Thymus (tissue), 11 donors: ENCODE measurements around the gene MEIS2. TPM values are rescaled to one million over a fixed set of nuclear protein-coding genes. Genes with fewer than 3 reads are reported as not detected.

Source experiments
- DNase-seq, 9 donors: peaks; one replicate each; pipeline ENCODE4 v3.0.0-alpha.2; 2013; ENCODE audit warnings: low spot score in 9 of 9, low read depth in 6 of 9, missing footprints in 1 of 9
- H3K27ac ChIP-seq, 2 donors: one replicate each; pipeline ENCODE4 v1.5.1; 2013; ENCODE audit warnings: control low read depth in 1 of 2, low read depth in 1 of 2, low read length in 1 of 2, mild to moderate bottlenecking in 1 of 2, moderate library complexity in 1 of 2
- H3K27me3 ChIP-seq, 2 donors: one replicate each; pipeline ENCODE4 v1.5.1; 2013; ENCODE audit warnings: low read length in 1 of 2; ENCODE audit not compliant: control insufficient read depth in 2 of 2, insufficient read depth in 1 of 2
- H3K36me3 ChIP-seq, 2 donors: one replicate each; pipeline ENCODE4 v1.5.1; 2013; ENCODE audit warnings: low read length in 1 of 2, mild to moderate bottlenecking in 1 of 2, moderate library complexity in 1 of 2; ENCODE audit not compliant: control insufficient read depth in 2 of 2, insufficient read depth in 2 of 2
- H3K4me1 ChIP-seq, 2 donors: one replicate each; pipeline ENCODE4 v1.5.1; 2013; ENCODE audit warnings: low read length in 2 of 2; ENCODE audit not compliant: control insufficient read depth in 2 of 2, insufficient read depth in 2 of 2
- H3K4me3 ChIP-seq, 2 donors: one replicate each; pipeline ENCODE4 v1.5.1; 2013; ENCODE audit warnings: low read length in 2 of 2, control low read depth in 1 of 2, mild to moderate bottlenecking in 1 of 2
- H3K9me3 ChIP-seq, 2 donors: one replicate each; pipeline ENCODE4 v1.5.1; 2013; ENCODE audit warnings: low read length in 1 of 2, mild to moderate bottlenecking in 1 of 2; ENCODE audit not compliant: control insufficient read depth in 2 of 2, insufficient read depth in 1 of 2
- WGBS: extraction: QIAGEN DNeasy Blood & Tissue Kit; methylation state at CpG from one replicate; pipeline ENCODE4 v1.1.7; 2013; 5-methylcytosine and 5-hydroxymethylcytosine counted together
- polyA plus RNA-seq: library from polyadenylated mRNA; stranded (reverse); fragments of 200-250 nt; gene quantifications from one replicate; pipeline ENCODE4 v1.2.3, GENCODE V29; 2013
- total RNA-seq: library from RNA; stranded (reverse); fragments of 120-200 nt; gene quantifications from one replicate; pipeline ENCODE4 v1.2.4, GENCODE V29; 2013
- donor health status: healthy.

MEIS2 gene
- total and polyA plus RNA-seq, 2 donors, result 20.8 to 32.7 TPM

DNA sequence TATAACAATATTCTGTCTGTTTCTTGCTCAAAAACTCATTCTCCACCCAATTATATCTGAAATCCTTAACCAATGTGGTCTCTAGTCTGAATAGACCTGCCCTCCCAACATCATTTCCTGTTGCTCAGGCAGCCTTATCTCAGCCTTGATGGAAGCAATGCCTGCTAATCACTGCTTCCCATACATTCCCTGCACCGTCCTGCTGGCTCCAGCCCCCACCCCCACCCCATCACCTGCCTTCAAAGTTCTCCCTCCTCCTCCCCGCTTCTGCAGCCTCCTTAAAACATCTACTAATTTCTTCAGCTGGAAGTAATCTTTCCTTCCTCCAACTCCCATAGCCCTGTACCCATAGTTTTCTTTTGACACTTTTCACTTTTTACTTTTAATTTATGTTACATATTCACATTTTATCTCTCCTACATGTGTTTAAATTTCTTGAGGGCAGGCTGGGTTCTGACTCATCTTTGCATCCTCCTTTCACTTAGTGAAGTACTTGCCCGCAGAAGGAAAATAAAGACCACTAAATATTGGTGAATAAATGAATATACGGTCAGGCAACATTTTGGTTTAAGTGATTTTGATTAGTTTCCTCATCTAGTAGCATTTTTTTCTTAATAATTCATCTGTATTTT lies 98.2 kb downstream of the MEIS2 start:
- no peaks in the 10 kb centered on the region for H3K4me1 ChIP-seq
- 90% methylated on average over 4 of the region's 4 CpGs for WGBS
- no peak for DNase-seq
- H3K4me3 ChIP-seq, result no peak overlapping the region
- no peak overlapping the region for H3K27ac ChIP-seq
- no peaks in the 10 kb centered on the region for H3K36me3 ChIP-seq
- H3K27me3 ChIP-seq, result no peaks in the 10 kb centered on the region
- no peaks in the 10 kb centered on the region for H3K9me3 ChIP-seq

DNA sequence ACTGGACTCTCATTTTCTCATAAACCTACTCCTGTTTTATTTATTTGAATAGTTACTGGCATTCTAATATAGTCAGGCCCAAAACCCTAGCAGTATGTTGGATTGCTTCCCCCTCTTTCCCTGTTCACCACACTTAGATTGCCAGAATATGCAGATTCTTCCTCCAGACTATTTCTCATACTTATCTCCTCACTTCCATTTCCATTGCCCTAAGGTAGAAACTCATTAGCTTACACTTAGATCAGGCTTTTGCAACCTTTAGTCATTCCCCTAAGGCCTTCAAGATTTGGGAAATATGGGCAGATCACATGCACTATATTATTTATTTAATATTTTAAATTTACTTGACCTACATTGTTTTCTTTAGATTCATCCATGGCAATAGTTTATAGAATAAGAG lies 98.9 kb downstream of the MEIS2 start:
- H3K4me3 ChIP-seq, result no peak overlapping the region
- no peaks in the 10 kb centered on the region for H3K36me3 ChIP-seq
- H3K27ac ChIP-seq, result no peak overlapping the region
- H3K27me3 ChIP-seq, result no peaks in the 10 kb centered on the region
- no peaks in the 10 kb centered on the region for H3K9me3 ChIP-seq
- no peaks in the 10 kb centered on the region for H3K4me1 ChIP-seq
- no peak for DNase-seq

DNA sequence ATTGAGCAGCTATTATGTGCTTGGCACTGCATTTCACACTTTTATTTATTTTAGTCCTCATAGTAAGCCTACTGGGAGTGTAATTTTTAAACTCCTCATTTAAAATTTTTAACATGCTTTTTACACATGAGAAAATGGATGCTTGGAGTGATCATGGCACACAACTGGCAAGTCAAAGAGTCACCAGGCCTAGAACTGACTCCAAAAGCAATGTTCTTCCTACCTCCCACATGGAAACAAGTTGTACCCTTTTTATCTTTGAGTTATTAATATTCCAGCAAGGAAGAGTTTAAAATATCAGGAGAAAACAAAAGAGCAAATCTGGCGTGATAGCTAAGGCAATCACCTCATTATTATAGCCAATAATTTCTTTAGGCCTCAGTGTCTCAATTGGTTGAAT lies 100.6 kb downstream of the MEIS2 start:
- Histone ChIP-seq H3K4me3 (no peak overlapping the region), H3K27ac (no peak overlapping the region), H3K4me1 (no peaks in the 10 kb centered on the region), H3K27me3 (no peaks in the 10 kb centered on the region), H3K9me3 (no peaks in the 10 kb centered on the region), H3K36me3 (no peaks in the 10 kb centered on the region)
- 97% methylated on average over 1 of the region's 1 CpG for WGBS
- no peak for DNase-seq

DNA sequence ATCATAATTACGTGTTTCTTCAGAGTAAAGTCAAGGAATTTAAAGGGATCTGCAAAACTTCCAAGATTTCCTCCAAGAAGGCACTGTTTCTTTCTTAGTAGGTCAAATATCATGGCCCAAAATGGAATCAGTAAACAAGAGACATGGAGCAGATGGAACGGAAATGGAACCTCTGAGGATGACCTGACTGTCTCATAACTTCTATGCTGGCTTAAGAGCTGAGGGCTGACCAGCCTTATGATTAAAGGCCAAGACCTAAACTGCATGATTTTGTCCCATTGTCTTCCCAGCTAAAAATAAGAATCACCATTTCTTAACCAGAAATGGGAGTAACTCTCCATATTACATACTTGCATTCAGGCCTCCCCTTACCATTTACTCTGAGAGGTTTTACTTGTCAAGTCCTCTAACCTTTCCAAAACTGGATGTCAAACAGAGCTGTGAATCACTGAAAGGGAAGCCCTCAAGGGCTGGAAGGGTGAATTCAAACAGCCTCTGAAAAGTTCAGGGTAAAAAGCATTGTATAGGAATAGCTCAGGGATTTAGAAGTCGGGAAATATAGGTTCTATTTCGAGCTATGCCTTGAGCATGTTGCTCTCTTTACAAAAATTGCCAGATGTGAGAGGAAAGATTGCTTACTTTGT lies 103.7 kb downstream of the MEIS2 start:
- Histone ChIP-seq H3K36me3 (no peaks in the 10 kb centered on the region), H3K4me1 (no peaks in the 10 kb centered on the region), H3K4me3 (no peak overlapping the region), H3K9me3 (no peaks in the 10 kb centered on the region), H3K27me3 (no peaks in the 10 kb centered on the region), H3K27ac (no peak overlapping the region)
- DNase-seq, result no peak
- WGBS, result 90% methylated on average over 4 of the region's 4 CpGs

DNA sequence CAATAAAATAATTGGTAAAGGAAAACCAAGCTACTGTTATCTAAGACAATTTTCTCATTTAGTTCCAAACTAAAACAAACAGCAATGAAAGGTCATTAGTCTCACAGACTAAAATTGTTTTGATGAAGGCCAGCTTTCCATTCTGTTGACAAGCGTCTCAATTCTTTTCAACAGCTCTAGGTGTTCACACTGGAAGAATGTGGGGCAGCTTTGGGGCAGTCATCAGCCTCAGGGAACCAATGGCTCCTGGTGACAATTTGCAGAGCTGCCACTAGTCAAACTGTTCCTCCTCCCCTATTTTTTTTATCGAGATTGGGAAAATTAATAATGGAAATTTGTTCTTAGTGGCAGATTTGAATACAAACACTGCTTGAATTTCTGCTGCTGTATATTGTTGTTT lies 104.2 kb downstream of the MEIS2 start:
- no peaks in the 10 kb centered on the region for H3K27me3 ChIP-seq
- no peaks in the 10 kb centered on the region for H3K36me3 ChIP-seq
- H3K4me1 ChIP-seq, result no peaks in the 10 kb centered on the region
- no peak overlapping the region for H3K4me3 ChIP-seq
- no peak for DNase-seq
- H3K9me3 ChIP-seq, result no peaks in the 10 kb centered on the region
- H3K27ac ChIP-seq, result no peak overlapping the region
- 88% methylated on average over 2 of the region's 2 CpGs for WGBS

DNA sequence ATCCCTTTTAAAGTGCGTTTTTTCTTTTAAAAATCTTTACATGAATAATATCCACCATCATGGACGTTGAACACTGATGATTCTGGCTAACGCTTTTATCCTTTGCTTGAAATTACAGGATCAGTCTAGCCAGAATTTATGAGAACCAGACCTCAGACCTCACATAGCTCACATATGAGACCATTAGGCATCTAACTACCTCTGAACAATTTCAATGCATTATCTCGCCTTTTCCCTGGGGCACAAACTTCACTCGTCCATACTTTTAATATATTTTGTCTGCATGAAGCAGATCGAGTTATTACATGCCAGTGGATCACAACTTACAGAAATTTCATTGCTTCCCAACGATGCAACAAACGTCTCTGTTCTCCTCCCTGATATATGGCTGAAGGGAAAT lies 105.6 kb downstream of the MEIS2 start:
- H3K27me3 ChIP-seq, result no peaks in the 10 kb centered on the region
- H3K4me1 ChIP-seq, result no peaks in the 10 kb centered on the region
- no peak overlapping the region for H3K4me3 ChIP-seq
- H3K27ac ChIP-seq, result no peak overlapping the region
- H3K36me3 ChIP-seq, result no peaks in the 10 kb centered on the region
- no peak for DNase-seq
- H3K9me3 ChIP-seq, result no peaks in the 10 kb centered on the region
- WGBS, result 92% methylated on average over 8 of the region's 8 CpGs

DNA sequence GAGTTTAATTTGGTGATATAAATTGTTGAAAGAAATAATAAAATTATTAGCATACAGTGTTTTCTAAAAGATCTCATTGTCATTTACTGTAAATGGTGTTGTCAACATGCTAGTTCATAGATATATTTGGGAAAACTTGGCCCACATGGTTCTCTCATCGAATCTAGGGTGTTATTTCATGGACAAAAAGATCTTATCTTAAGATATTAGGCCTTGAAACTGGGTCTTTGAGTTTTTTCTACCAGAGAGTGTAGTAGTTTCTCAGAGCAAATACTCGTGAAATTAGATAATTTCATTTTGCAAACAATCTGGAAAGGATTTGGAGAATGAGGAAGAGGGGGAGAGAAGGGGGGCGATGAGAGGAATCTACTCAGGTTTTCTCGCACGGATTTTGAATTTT lies 107.9 kb downstream of the MEIS2 start:
- H3K36me3 ChIP-seq, result no peaks in the 10 kb centered on the region
- H3K4me1 ChIP-seq, result no peaks in the 10 kb centered on the region
- WGBS, result 92% methylated on average over 5 of the region's 5 CpGs

DNA sequence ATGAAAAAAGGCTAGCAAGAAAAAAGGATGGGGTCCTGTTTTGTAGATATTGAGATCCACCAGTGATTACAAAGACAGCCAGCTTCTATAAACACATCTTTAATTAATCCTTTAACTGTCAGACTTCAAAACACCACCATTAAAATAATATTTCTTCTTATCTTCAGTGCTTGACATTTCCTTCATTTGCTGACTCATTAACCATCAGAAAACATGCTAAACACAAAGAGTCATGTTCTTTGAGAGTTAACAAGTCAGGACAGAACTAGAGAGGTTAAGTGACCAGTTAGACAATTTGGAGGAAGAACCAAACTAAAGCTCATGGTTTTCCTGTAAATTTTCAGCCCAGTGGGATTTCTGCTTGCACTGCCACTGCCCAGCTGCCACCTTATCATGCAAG lies 111.4 kb downstream of the MEIS2 start:
- H3K36me3 ChIP-seq, result no peaks in the 10 kb centered on the region
- no peak overlapping the region for H3K4me3 ChIP-seq
- H3K9me3 ChIP-seq, result peaks cover 0 to 3% of the 10 kb centered on the region in 2 donors
- no peaks in the 10 kb centered on the region for H3K27me3 ChIP-seq
- no peak overlapping the region for H3K27ac ChIP-seq
- DNase-seq, result no peak
- H3K4me1 ChIP-seq, result no peaks in the 10 kb centered on the region

More for the DNA sequence above, 107.9 kb downstream of the MEIS2 start:
- Histone ChIP-seq H3K9me3 (no peaks in the 10 kb centered on the region), H3K27ac (no peak overlapping the region), H3K4me3 (no peak overlapping the region), H3K27me3 (no peaks in the 10 kb centered on the region)
- no peak for DNase-seq

DNA sequence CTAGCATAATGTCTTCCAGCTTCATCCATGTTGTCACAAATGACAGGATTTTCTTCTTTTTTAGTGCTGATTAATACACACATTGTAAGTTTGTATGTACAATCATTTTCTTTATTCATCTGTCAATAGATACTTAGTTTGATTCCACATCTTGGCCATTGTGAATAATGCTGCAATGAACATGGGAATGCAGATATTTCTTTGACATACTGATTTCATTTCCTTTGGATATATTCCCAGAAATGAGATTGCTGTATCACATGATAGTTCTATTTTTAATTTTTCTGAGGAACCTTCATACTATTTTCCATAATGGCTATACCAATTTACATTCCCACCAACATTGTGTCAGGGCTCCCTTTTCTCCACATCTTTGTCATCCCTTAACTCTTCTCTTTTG lies 117.9 kb downstream of the MEIS2 start:
- DNase-seq, result no peak
- Histone ChIP-seq H3K36me3 (no peaks in the 10 kb centered on the region), H3K27me3 (no peaks in the 10 kb centered on the region), H3K9me3 (peaks cover 0 to 3% of the 10 kb centered on the region in 2 donors), H3K4me1 (no peaks in the 10 kb centered on the region), H3K4me3 (no peak overlapping the region), H3K27ac (no peak overlapping the region)
